ENCODE results near the gene HEMGN. TPM values are rescaled to one million over a fixed set of nuclear protein-coding genes. Genes with fewer than 3 reads are reported as not detected.
"Not testable (repeated sequence)": the region's sequence is repeated elsewhere in the genome, so short reads cannot be mapped to it uniquely, and the experiment has no call there.

The HEMGN gene
- total and polyA plus RNA-seq, 2 donors (not counting 1 experiment from before 2014, with no cell fraction given), result 0.06 TPM; not detected in 1

GRCh38 chr9:97978371-97979130 lies 40.6 kb upstream of the HEMGN start:
- Mint-ChIP-seq H3K9me3 (ENCODE audit: insufficient read depth) (peaks cover 3% of the 10 kb centered on the region), H3K27ac (no peak overlapping the region), H3K4me1 (peaks cover 9% of the 10 kb centered on the region), H3K27me3 (peaks cover 3% of the 10 kb centered on the region), H3K4me3 (no peak overlapping the region)
- intact Hi-C loops (cut with micrococcal nuclease), result no loop called here
- Histone ChIP-seq H3K9me3 (ENCODE audit: control extremely low read depth in 1 of 3, control insufficient read depth in 2 of 3, insufficient read depth in 1 of 3, low read length in 2 of 3) (peaks cover 0 to 8% (median 0%) of the 10 kb centered on the region in 3 donors), H3K79me2 (ENCODE audit: control insufficient read depth, insufficient read depth, low read length) (no peaks in the 10 kb centered on the region), H3K4me2 (replicated peaks; ENCODE audit: low read depth, low read length, poor library complexity, severe bottlenecking) (no peak overlapping the region), H3K9ac (ENCODE audit: low read length) (no peak overlapping the region), H2AFZ (ENCODE audit: insufficient read depth, low read depth, low read length, poor library complexity, severe bottlenecking) (no peak overlapping the region), H3K4me1 (ENCODE audit: control insufficient read depth in 2 of 2, insufficient read depth in 2 of 2, low read length in 2 of 2) (peaks cover 0 to 9% of the 10 kb centered on the region in 2 donors), H4K20me1 (ENCODE audit: control insufficient read depth, insufficient read depth, low read length, poor library complexity, severe bottlenecking) (no peaks in the 10 kb centered on the region), H3K36me3 (replicated peaks in 1 of 2; ENCODE audit: control extremely low read depth in 1 of 2, control insufficient read depth in 1 of 2, extremely low read depth in 1 of 2, insufficient read depth in 2 of 2, low read length in 1 of 2) (no peaks in the 10 kb centered on the region), H3K4me3 (ENCODE audit: control extremely low read depth in 1 of 5, extremely low read depth in 1 of 5, insufficient read depth in 1 of 5, low read depth in 2 of 5, low read length in 4 of 5) (no peak overlapping the region), H3K27me3 (replicated peaks in 1 of 4; ENCODE audit: control extremely low read depth in 1 of 4, control insufficient read depth in 3 of 4, insufficient read depth in 4 of 4, low read length in 3 of 4) (no peaks in the 10 kb centered on the region), H3K27ac (ENCODE audit: low read length in 2 of 2) (no peak overlapping the region)
- POLR2A ChIA-PET, result interaction anchor here (0.6 kb wide), 1 partner anchor 218 kb away, joined by 6 read pairs; no protein-coding TSS in a partner anchor
- ATAC-seq (ENCODE audit: low read depth) (no peak), DNase-seq (no peak)
- WGBS (ENCODE audit: insufficient coverage), result 100% methylated on average over 2 of the region's 3 CpGs
- TF ChIP-seq EZH2 (IDR thresholded peaks at IDR 0.05; ENCODE audit: borderline replicate concordance, insufficient read depth, low read depth, low read length, poor library complexity, severe bottlenecking), result no peak
- no peak for TF ChIP-seq CTCF (IDR thresholded peaks at IDR 0.05)
- CTCF ChIA-PET, result no interaction called here

- H3K27me3 Mint-ChIP-seq; H3K27ac ChIP-seq (ENCODE audit: low read length in 2 of 2); H3K4me1 Mint-ChIP-seq; DNase-seq; H3K27ac Mint-ChIP-seq; H3K9me3 ChIP-seq (ENCODE audit: control extremely low read depth in 1 of 3, control insufficient read depth in 2 of 3, insufficient read depth in 1 of 3, low read length in 2 of 3); CTCF ChIA-PET; H4K20me1 ChIP-seq (ENCODE audit: control insufficient read depth, insufficient read depth, low read length, poor library complexity, severe bottlenecking); ATAC-seq (ENCODE audit: low read depth); H3K4me1 ChIP-seq (ENCODE audit: control insufficient read depth in 2 of 2, insufficient read depth in 2 of 2, low read length in 2 of 2); H3K4me3 Mint-ChIP-seq; H3K4me3 ChIP-seq (ENCODE audit: control extremely low read depth in 1 of 5, extremely low read depth in 1 of 5, insufficient read depth in 1 of 5, low read depth in 2 of 5, low read length in 4 of 5); H3K27me3 ChIP-seq (replicated peaks in 1 of 4; ENCODE audit: control extremely low read depth in 1 of 4, control insufficient read depth in 3 of 4, insufficient read depth in 4 of 4, low read length in 3 of 4); H3K9ac ChIP-seq (ENCODE audit: low read length); H2AFZ ChIP-seq (ENCODE audit: insufficient read depth, low read depth, low read length, poor library complexity, severe bottlenecking); H3K79me2 ChIP-seq (ENCODE audit: control insufficient read depth, insufficient read depth, low read length); H3K4me2 ChIP-seq (replicated peaks; ENCODE audit: low read depth, low read length, poor library complexity, severe bottlenecking); H3K36me3 ChIP-seq (replicated peaks in 1 of 2; ENCODE audit: control extremely low read depth in 1 of 2, control insufficient read depth in 1 of 2, extremely low read depth in 1 of 2, insufficient read depth in 2 of 2, low read length in 1 of 2); intact Hi-C loops (cut with micrococcal nuclease); H3K9me3 Mint-ChIP-seq (ENCODE audit: insufficient read depth); POLR2A ChIA-PET: not testable (repeated sequence)
- WGBS (ENCODE audit: insufficient coverage), result 100% methylated on average over 5 of the region's 10 CpGs
These were observed 38.7 kb upstream of the HEMGN start for GRCh38 chr9:97976633-97977032.
